A549 (cell line): ENCODE results near the gene BABAM2.

Experiments
- CEBPB ChIP-seq, 2 experiments: fragments of >200 bp in 1 of 2; sonication (Bioruptor Twin) in 1 of 2; formaldehyde crosslinking in 1 of 2; IDR thresholded peaks; 2 replicates each; pipeline ENCODE4 v1.6.1; 2012 to 2016
- HOXA7 ChIP-seq: fragments of 250-450 bp; sonication (Bioruptor Pico); IDR thresholded peaks from 2 replicates; pipeline ENCODE4 v1.5.0; 2020; ENCODE audit warnings: mild to moderate bottlenecking, moderate library complexity
- JUN ChIP-seq, 2 experiments: fragments of >200 bp; sonication (Bioruptor Twin); formaldehyde crosslinking; IDR thresholded peaks; 2 replicates in 1 of 2; 3 replicates in 1 of 2; pipeline ENCODE4 v1.6.1; 2016 to 2017
- KDM1A ChIP-seq: fragments of 200-600 bp; sonication (generic); IDR thresholded peaks from 2 replicates; pipeline ENCODE4 v1.6.1; 2016; ENCODE audit warnings: low read depth, mild to moderate bottlenecking
- MAFK ChIP-seq: fragments of 450-650 bp; IDR thresholded peaks from 2 replicates; pipeline ENCODE4 v1.6.1; 2014; ENCODE audit not compliant: partially characterized antibody
- NFE2L2 ChIP-seq: fragments of 150-350 bp; conservative IDR thresholded peaks from 2 replicates; pipeline ENCODE4 v1.6.1; 2014; ENCODE audit warnings: low read length
- RAD21 ChIP-seq, 2 experiments: fragments of >200 bp in 1 of 2; sonication (Bioruptor Twin) in 1 of 2; formaldehyde crosslinking in 1 of 2; IDR thresholded peaks in 1 of 2; conservative IDR thresholded peaks in 1 of 2; 2 replicates in 1 of 2; 3 replicates in 1 of 2; pipeline ENCODE4 v1.6.1; 2012 to 2018; ENCODE audit warnings: inconsistent platforms in 1 of 2
- RCOR1 ChIP-seq: fragments of 150-350 bp; IDR thresholded peaks from 2 replicates; pipeline ENCODE4 v1.6.1; 2014; ENCODE audit warnings: antibody characterized with exemption, low read length, low read depth
- RNF2 ChIP-seq: fragments of 200-600 bp; sonication (generic); IDR thresholded peaks from 2 replicates; pipeline ENCODE4 v1.6.1; 2016; ENCODE audit warnings: low read depth, mild to moderate bottlenecking, antibody characterized with exemption, moderate library complexity, borderline replicate concordance
- ZNF302 ChIP-seq: fragments of 250-450 bp; sonication (Bioruptor Pico); IDR thresholded peaks from 2 replicates; pipeline ENCODE4 v1.9.0; 2021; ENCODE audit warnings: inconsistent platforms, mild to moderate bottlenecking, moderate library complexity
- ZSCAN20 ChIP-seq: fragments of 250-450 bp; sonication (Bioruptor Pico); IDR thresholded peaks from 2 replicates; pipeline ENCODE4 v1.8.0; 2022; ENCODE audit warnings: mild to moderate bottlenecking, moderate library complexity
- TF ChIP-seq, protein P1 (sequence below): fragments of 450-650 bp; IDR thresholded peaks from 2 replicates; pipeline ENCODE4 v1.6.1; 2014; ENCODE audit warnings: antibody characterized with exemption
- TF ChIP-seq, protein P2 (sequence below): fragments of >200 bp; sonication (Bioruptor Twin); formaldehyde crosslinking; IDR thresholded peaks from 3 replicates; pipeline ENCODE4 v1.5.1; 2016

DNA sequence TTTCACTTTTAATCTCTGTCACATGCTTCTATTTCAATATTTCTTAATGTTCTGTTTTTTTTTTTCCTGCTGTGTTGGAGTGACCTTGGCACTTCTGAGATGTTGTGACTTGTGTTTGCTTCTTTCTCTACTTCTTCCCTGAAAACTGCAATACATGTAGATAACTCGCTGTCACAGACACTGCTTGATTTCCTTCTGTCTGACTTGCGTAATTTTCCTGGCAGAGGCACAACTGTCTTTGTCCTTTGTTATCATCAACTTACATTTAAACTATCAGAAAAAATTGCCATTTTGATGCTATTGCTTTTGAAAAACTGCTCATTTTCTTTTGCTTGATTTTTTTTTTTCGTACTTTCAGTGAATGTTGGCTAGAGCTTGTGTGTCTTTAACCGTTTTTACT is 69.0 kb downstream of the BABAM2 start:
- TF ChIP-seq, protein P1, sequence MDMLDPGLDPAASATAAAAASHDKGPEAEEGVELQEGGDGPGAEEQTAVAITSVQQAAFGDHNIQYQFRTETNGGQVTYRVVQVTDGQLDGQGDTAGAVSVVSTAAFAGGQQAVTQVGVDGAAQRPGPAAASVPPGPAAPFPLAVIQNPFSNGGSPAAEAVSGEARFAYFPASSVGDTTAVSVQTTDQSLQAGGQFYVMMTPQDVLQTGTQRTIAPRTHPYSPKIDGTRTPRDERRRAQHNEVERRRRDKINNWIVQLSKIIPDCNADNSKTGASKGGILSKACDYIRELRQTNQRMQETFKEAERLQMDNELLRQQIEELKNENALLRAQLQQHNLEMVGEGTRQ, result no peak
- TF ChIP-seq NFE2L2 (no peak), HOXA7 (CRISPR knock-in tag) (no peak), RAD21 (conservative IDR thresholded peaks at IDR 0.05 in 1 of 2, IDR thresholded peaks at IDR 0.05 in 1 of 2) (peak in 1 of 2 experiments; percentile 52; a peak in 2 of 5 replicates), RNF2 (no peak), MAFK (no peak), RCOR1 (no peak), JUN (IDR thresholded peaks at IDR 0.05) (peak; percentile 37 to 68; a peak in 2 of 5 replicates), KDM1A (no peak), ZNF302 (no peak), CEBPB (IDR thresholded peaks at IDR 0.05) (peak; percentile 96 to 99), ZSCAN20 (CRISPR knock-in tag) (no peak)
- TF ChIP-seq, protein P2, sequence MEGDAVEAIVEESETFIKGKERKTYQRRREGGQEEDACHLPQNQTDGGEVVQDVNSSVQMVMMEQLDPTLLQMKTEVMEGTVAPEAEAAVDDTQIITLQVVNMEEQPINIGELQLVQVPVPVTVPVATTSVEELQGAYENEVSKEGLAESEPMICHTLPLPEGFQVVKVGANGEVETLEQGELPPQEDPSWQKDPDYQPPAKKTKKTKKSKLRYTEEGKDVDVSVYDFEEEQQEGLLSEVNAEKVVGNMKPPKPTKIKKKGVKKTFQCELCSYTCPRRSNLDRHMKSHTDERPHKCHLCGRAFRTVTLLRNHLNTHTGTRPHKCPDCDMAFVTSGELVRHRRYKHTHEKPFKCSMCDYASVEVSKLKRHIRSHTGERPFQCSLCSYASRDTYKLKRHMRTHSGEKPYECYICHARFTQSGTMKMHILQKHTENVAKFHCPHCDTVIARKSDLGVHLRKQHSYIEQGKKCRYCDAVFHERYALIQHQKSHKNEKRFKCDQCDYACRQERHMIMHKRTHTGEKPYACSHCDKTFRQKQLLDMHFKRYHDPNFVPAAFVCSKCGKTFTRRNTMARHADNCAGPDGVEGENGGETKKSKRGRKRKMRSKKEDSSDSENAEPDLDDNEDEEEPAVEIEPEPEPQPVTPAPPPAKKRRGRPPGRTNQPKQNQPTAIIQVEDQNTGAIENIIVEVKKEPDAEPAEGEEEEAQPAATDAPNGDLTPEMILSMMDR, result no peak
